Mucosa of gallbladder (tissue), 1 donor: ENCODE data around the gene MYB. TPM values are rescaled to one million over a fixed set of nuclear protein-coding genes. Genes with fewer than 3 reads are reported as not detected.
A peak's percentile ranks its signal among the peaks of the same experiment; 100 is the strongest.

Experiments used
- DNase-seq: peaks from one replicate; pipeline ENCODE4 v3.0.0-alpha.2; 2020; ENCODE audit warnings: low spot score
- total RNA-seq: library from RNA; stranded (reverse); gene quantifications from one replicate; pipeline ENCODE4 v1.2.1, GENCODE V29; 2021
- donor health status: DM: no; HTN: no; CAD: no.

Gene MYB
- total RNA-seq, 1 donor from 2014 or later: 2.0 TPM

DNA sequence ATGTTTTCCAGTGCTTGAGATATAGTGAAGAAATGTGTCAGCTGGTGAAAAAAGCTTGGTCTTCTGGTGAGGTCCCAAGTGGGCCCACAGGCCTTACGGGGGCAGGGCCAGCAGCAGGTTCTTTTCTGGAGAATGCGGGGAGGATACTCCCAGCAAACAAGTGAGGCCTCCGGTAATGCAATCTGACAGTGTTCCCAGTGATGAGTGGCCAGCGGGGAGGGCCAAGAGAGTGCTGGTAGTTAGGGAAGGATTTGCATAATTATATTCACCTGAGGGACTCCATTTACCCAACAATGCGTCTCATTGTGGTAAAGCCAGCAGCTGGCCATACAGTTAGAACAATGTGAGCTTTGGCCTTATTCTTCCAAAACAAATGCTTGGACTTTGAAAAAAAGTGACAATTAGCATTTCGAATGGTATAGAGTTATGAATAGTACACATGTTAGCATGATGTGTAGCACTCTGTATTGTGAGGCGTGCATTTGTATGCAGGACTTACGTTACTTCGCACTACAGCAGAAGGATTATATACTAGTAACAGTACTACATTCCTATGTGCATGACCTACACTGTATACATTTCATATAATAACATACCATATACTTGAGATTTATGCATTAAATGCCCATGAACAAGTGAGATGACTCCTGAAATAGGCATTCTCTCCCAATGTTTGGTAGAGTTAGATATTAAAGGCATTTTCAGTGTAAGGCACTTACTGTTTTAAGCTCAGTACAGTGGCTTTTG is 69.8 kb downstream of the MYB start:
- DNase-seq: no peak

DNA sequence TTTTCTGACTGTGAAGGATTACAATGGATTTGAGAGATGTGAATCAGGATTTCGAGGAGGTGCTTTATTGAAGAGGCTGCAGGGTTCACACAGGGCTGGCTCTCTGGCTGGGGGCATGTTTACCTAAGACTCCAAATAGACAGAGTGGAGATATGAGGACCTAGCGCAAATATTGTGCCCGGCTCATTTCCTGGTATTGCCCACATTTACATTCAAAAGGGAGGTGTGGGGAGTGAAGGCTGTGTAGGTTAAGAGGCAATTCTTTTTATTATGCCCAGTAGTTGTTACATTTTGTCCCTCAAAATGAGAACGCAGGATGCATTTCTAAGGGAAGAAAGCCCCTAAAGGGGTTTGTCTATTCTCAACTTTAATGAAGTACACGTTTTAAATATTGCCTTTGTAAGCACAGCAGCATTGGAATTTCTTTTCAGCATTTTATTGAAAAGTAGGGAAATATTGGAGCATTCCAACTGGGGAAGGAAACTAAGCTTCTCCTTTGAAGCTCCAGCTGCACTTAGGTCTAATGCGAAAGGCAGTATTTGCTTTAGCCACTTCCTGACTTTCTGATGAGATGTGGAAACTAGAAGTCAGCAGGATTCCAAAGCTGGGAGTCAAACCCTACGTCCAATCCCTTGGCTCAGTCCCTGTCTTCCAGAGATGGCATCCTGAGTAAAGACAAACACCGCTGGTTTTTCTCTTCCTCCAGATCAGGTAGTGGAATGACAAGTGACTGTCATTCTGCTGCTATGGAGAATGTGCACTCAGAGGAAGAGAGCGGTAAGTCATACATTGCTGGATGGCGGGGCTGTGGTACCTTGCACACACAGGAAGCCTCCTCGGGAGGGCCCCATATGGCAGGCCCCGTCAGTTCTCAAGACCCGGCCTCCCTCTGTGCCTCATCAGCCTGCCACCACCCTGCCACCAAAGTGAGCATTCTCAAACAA is 70.7 kb downstream of the MYB start:
- no peak for DNase-seq

DNA sequence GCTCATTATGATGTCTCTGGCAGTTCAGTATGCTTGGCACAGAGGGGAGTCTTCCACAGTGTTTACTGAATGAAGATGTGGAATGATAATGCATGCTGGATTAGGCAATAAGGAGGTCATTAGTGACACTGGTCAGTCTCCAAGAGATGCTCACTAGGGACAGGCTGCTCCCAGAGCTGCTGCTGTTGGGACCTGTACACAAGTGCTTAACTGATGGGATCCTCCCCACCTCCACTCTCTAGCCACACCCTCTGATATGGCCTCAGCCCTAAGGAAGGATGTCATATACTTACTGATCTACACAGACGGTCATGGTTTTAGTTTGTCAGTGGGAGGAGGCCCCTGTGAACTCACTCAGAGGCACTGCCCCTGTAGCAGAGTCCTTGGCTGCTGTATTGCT is 73.4 kb downstream of the MYB start:
- DNase-seq: no peak

DNA sequence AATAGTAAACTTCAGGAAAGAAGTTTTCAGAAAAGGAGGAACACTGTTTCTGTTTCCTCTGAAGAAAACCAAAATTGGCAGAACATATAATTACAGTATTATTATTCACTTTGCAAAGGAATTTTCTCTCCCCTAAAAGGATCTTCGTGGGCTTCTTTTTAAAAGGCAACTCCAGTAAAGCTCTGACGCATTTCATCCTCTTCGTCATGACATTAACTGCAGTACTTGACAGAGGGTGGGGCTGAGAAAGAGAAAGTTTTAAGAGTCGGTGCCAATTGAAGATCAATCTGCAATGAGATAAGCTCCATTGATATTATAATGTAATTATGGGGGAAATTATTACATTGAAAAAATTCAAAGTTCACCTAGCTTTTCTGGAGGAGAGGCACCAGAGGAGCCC is 75.8 kb downstream of the MYB start:
- DNase-seq: no peak

DNA sequence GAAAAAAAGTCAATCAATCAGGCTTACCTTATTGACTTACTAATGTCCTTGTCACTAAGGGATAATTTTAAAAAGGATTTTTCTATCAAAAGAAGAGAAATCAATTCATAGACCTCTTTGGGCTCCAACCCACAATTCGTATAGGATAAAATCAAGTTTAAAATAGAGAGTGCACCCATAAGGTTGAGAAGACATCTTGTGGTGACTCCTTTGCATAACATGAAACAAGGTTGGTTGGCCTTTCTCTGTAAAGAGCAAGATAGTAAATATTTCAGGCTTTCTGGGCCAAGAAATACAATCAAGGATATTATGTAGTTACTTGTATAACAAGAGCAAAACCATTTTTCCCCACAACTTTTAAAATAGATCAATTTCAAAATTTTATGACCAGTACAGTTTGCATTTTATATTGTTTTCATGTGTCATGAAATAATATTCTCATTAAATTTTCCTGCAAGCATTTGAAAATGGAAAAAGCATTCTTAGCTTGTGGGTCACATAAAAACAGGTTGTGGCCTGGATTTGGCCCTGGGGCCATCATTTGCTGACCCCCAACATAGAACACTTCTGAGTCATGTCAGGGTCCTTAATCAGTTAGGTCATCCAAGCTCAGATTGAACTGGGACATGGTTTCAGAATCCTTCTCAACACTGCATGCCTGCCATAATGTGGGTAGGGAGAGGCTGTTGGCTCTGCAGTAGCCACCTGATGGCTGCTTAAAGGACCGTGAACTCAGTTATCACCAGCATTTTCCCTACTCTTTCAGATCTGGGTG is 76.7 kb downstream of the MYB start:
- DNase-seq: no peak

DNA sequence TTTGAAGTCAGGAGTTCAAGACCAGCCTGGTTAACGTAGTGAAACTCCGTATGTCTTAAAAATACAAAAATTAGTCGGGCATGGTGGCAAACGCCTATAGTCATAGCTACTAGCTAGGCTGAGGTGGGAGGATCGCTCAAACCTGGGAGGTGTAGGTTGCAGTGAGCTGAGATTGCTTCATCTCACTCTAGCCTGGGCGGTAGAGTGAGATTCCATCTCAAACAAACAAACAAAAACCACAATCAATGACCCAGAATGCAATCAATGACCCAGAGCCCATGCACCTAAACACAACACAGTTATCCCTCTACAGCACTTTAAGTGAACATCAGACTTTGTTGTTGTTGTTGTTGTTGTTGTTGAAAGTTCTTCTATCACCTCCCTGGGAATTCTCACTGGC is 77.9 kb downstream of the MYB start:
- no peak for DNase-seq

DNA sequence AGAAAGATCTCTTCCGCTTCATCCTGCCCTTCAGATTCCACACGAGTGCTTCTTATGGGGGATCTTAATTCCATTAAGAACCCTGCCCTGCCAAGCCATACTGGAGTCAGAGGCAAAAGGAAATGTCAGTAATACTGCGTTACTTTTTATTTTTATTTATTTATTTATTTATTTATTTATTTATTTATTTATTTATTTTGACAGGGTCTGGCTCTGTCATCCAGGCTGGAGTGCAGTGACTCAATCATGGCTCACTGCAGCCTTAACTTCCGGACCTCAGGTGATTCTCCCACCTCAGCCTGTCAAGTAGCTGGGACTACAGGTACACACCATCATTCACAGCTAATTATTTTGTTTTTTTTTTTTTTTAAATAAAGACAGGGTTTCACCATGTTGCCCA is 79.5 kb downstream of the MYB start:
- DNase-seq: no peak

DNA sequence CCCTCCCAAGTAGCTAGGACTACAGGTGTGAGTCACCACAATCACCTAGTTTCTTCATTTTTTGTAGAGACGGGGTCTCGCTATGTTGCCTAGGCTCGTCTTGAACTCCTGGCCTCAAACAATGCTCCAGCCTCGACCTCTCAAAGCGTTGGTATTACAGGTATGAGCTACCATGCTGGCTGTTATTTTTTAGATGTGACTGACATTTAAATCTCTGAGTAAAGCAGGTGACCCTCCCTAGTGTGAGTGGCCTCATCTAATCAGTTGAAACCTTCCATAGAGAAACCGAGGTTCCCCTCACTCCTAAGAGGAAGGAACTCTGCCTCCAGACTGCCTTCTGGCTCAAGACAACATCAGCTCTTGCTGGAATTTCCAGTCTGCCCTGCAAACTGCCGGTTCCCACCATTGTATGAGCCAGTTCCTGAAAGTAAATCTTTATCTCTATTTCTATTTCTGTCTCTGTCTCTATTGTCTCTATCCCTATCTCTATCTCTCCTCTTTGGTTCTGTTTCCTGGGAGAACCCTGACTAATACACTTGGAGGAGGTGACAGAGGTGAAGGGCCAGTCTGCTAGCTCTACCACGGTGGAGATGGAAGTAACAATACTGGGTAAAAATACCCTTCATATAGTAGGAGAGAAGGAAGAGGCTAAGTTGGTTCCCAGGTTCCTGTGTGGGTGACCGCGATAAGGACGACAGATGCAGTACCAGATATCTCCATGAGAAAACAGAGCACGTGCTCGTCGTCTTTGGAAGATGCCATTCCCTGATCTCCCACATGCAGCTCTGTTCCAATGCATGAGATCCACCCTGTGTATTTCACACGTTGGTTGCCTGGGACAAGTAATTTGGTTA is 81.0 kb downstream of the MYB start:
- DNase-seq: no peak

DNA sequence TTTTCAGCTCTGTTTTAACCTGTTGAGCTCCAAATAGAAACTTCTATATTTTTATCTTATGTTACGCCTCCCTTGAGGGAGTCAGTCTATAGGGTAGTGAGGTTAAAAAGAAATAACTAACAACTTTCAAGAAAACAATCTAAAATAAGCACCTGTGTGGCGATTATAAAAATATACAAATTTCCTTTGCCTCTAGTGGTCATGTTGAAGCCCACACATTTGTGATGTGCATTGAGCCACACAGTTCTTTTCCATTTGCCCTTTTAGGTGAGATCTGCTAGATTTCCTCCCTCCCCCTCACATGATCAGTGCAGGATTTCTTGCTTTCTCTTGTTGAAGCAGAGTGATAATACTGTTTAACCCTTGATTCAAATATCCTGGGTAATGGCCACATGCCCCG is 84.2 kb downstream of the MYB start:
- no peak for DNase-seq

DNA sequence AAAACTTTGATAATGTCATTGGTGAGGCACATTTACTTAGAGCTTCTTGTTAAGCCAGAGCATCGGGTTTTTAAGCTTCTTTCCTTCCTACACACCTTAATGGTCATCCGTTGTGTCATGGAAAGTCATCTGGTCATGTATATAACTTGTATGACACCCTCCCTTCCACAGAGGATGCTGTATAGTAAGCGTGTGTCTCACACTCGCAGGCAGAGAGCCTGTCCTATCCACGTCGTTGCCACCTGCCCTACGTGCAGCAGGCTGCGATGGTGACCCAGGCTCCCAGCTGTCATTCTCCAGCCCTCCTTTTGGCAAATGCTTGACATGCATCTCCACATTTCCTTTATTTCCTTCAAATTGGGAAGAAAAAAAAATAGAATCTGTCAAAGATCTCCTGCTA is 85.6 kb downstream of the MYB start:
- DNase-seq: no peak

DNA sequence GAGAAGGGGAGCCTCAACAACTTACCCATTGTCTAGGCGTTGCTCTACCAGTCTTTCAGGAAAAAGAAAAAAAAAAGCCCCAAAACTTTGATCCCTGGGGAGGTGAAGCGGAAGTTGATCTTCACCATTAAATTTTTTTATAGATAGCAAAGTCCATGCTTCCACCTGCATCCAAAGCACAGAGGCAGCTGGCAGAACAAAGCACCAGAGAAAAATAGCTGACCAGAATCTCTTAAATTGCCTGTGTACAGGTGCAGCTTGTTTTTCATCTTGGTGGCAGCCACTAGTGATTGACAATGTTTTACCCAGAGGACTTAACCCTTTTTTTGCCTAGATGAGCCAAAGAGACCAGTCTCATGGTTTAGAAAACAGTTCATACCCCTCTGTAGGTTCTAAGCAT is 86.0 kb downstream of the MYB start:
- peak; percentile 32 for DNase-seq

DNA sequence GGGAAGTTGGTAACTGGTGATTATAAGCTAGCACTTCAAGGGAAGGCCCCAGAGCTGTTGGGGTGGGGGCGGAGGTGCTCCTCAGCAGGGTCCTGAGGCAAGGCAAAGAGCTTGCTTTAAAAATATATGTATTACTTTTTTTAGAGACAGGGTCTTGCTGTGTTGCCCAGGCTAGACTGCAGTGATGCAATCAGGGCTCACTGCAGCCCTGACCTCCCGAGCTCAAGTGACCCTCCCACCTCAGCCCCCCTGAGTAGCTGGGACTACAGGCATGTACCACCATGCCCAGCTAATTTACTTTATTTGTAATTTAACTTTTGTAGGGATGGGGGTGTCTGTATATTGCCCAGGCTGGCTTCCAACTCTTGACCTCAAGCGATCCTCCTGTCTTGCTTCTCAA is 87.2 kb downstream of the MYB start:
- DNase-seq: no peak

DNA sequence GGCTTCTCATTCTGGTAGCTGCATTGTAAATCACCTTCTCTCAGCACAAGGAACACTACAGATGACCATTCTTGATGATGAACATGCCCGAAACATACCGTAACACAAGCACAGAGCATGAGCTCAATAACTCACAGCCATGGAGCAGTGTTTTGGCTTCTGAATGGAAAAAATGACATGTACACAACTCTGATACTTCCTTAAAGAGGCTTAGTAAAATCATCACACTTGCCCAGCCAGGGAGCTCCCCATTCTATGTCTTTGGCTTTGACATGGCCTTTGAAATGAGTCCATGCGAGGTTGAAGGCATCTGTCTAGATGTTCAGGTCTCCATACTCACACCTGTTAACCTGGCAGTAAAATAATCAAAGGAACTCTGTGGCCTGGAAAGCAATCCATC is 87.6 kb downstream of the MYB start:
- DNase-seq: no peak

Other genes starting within 250 kb of the MYB start
- 1.0 TPM for gene ALDH8A1, start 231.2 kb upstream of the MYB start, total RNA-seq
- 46.8 TPM for gene HBS1L, start 126.5 kb upstream of the MYB start, total RNA-seq